NOMO-1 treated with dmso at 0.1 percent for 144 hours (cell line): ENCODE data around the gene CANT1.

Source experiments
- DNase-seq: peaks from one replicate; lab custom pipeline; 2025; ENCODE audit not compliant: unreplicated experiment; lab: John Stamatoyannopoulos, UW

Gene CANT1

GRCh38 chr17:78979780-78980623, 29.6 kb downstream of the CANT1 start, which contains the start of gene LGALS3BP:
TSS of gene LGALS3BP (minus strand) at chr17:78979923. CDS start at chr17:78977191, 2,732 bp downstream.
- DNase-seq: no peak

GRCh38 chr17:78977997-78978973, 31.3 kb downstream of the CANT1 start:
- DNase-seq: no peak

- no peak for DNase-seq
Measured at GRCh38 chr17:78977681-78977943, 32.0 kb downstream of the CANT1 start.

- no peak for DNase-seq
Measured at GRCh38 chr17:78976907-78977680, 32.5 kb downstream of the CANT1 start.

GRCh38 chr17:78974635-78975591, 34.7 kb downstream of the CANT1 start:
- no peak for DNase-seq

- DNase-seq: no peak
Measured at GRCh38 chr17:78973792-78974520, 35.6 kb downstream of the CANT1 start.

- no peak for DNase-seq
Measured at GRCh38 chr17:78973196-78973595, 36.4 kb downstream of the CANT1 start.

GRCh38 chr17:78972507-78973105, 37.0 kb downstream of the CANT1 start:
- DNase-seq: no peak

GRCh38 chr17:78971756-78972506, 37.6 kb downstream of the CANT1 start:
- no peak for DNase-seq

- peak; percentile 68 for DNase-seq
Measured at GRCh38 chr17:78970834-78971755, 38.5 kb downstream of the CANT1 start.

- DNase-seq: no peak
Measured at GRCh38 chr17:78969865-78970264, 39.7 kb downstream of the CANT1 start.

- DNase-seq: no peak
Measured at GRCh38 chr17:78967782-78968362, 41.7 kb downstream of the CANT1 start.

GRCh38 chr17:78966910-78967600, 42.5 kb downstream of the CANT1 start:
- no peak for DNase-seq

GRCh38 chr17:78966123-78966813, 43.3 kb downstream of the CANT1 start:
- DNase-seq: no peak

- DNase-seq: no peak
Measured at GRCh38 chr17:78965491-78965924, 44.1 kb downstream of the CANT1 start.

- DNase-seq: no peak
Measured at GRCh38 chr17:78963378-78963777, 46.2 kb downstream of the CANT1 start.
